Skeletal muscle tissue (tissue), 4 donors: Measurements from ENCODE around the gene TRUB2. TPM values are rescaled to one million over a fixed set of nuclear protein-coding genes. Genes with fewer than 3 reads are reported as not detected.

Experiments
- H3K27ac ChIP-seq: one replicate; pipeline ENCODE4 v1.7.0; 2013; ENCODE audit warnings: mild to moderate bottlenecking, low read depth, low read length, inconsistent platforms
- H3K27me3 ChIP-seq, 3 donors: one replicate each; pipeline ENCODE4 v1.7.0; 2013; ENCODE audit warnings: low read length in 3 of 3; ENCODE audit not compliant: control insufficient read depth in 3 of 3, insufficient read depth in 3 of 3
- H3K36me3 ChIP-seq, 3 donors: one replicate each; pipeline ENCODE4 v1.7.0; 2013; ENCODE audit warnings: low read length in 3 of 3; ENCODE audit not compliant: control insufficient read depth in 3 of 3, insufficient read depth in 3 of 3
- H3K4me1 ChIP-seq, 3 donors: one replicate each; pipeline ENCODE4 v1.7.0; 2013; ENCODE audit warnings: low read length in 3 of 3, mild to moderate bottlenecking in 3 of 3; ENCODE audit not compliant: control insufficient read depth in 3 of 3, insufficient read depth in 3 of 3
- H3K4me3 ChIP-seq, 3 donors: one replicate each; pipeline ENCODE4 v1.7.0; 2013; ENCODE audit warnings: low read length in 3 of 3
- H3K9ac ChIP-seq, 3 donors: one replicate each; pipeline ENCODE4 v1.7.0; 2013; ENCODE audit warnings: low read length in 3 of 3, mild to moderate bottlenecking in 3 of 3, moderate library complexity in 2 of 3, low read depth in 1 of 3
- H3K9me3 ChIP-seq, 3 donors: one replicate each; pipeline ENCODE4 v1.7.0; 2013; ENCODE audit warnings: low read length in 3 of 3; ENCODE audit not compliant: control insufficient read depth in 3 of 3
- total RNA-seq: library from RNA; depleted of rRNA; stranded (reverse); fragments of >200 nt; gene quantifications from one replicate; pipeline ENCODE4 v1.2.3, GENCODE V29; 2014
- donor health status: Osteomylitis.

Gene TRUB2
- total RNA-seq, result 11.0 TPM

- H3K9ac ChIP-seq, result peak within 1 kb of the TSS; percentile 67 to 99 (median 98)
- no peaks in the 10 kb centered on the region for H3K27me3 ChIP-seq
- H3K9me3 ChIP-seq, result no peaks in the 10 kb centered on the region
- peak within 1 kb of the TSS; percentile 74 for H3K27ac ChIP-seq
- peaks cover 18 to 29% (median 29%) of the 10 kb centered on the region in 3 donors for H3K36me3 ChIP-seq
- peaks cover 18 to 32% (median 23%) of the 10 kb centered on the region in 3 donors for H3K4me1 ChIP-seq
- peak within 1 kb of the TSS; percentile 81 to 100 (median 100) for H3K4me3 ChIP-seq
Measured at GRCh38 chr9:128322404-128323211, at the start of gene TRUB2, which contains the start of gene COQ4. TSS of gene TRUB2 (minus strand) at chr9:128322447. CDS start at chr9:128322408, 39 bp downstream. TSS of gene COQ4 (plus strand) at chr9:128322839. CDS start at chr9:128322859, 20 bp downstream.

GRCh38 chr9:128371630-128372117 lies 49.4 kb upstream of the TRUB2 start:
- Histone ChIP-seq H3K36me3 (peaks cover 7 to 9% (median 9%) of the 10 kb centered on the region in 3 donors), H3K9ac (peak overlapping the region; percentile 87 to 99 (median 95)), H3K4me3 (peak overlapping the region; percentile 100), H3K27ac (peak overlapping the region; percentile 92), H3K9me3 (no peaks in the 10 kb centered on the region), H3K27me3 (no peaks in the 10 kb centered on the region), H3K4me1 (peaks cover 13 to 23% (median 16%) of the 10 kb centered on the region in 3 donors)

- H3K4me1 ChIP-seq, result peaks cover 13 to 23% (median 16%) of the 10 kb centered on the region in 3 donors
- no peaks in the 10 kb centered on the region for H3K27me3 ChIP-seq
- H3K36me3 ChIP-seq, result peaks cover 7 to 9% (median 9%) of the 10 kb centered on the region in 3 donors
- H3K9ac ChIP-seq, result peak within 1 kb of the TSS; percentile 87 to 99 (median 97)
- peak within 1 kb of the TSS; percentile 100 for H3K4me3 ChIP-seq
- H3K27ac ChIP-seq, result peak within 1 kb of the TSS; percentile 92
- H3K9me3 ChIP-seq, result no peaks in the 10 kb centered on the region
Measured at GRCh38 chr9:128370752-128371629, 48.7 kb upstream of the TRUB2 start, which contains the start of gene URM1. TSS of gene URM1 (plus strand) at chr9:128371374. CDS start at chr9:128371381, 7 bp downstream.

- peak overlapping the region; percentile 87 to 98 (median 97) for H3K9ac ChIP-seq
- peaks cover 0 to 5% (median 3%) of the 10 kb centered on the region in 3 donors for H3K27me3 ChIP-seq
- peaks cover 16 to 26% (median 17%) of the 10 kb centered on the region in 3 donors for H3K4me1 ChIP-seq
- H3K9me3 ChIP-seq, result no peaks in the 10 kb centered on the region
- H3K36me3 ChIP-seq, result peaks cover 5 to 9% (median 9%) of the 10 kb centered on the region in 3 donors
- H3K4me3 ChIP-seq, result peak overlapping the region; percentile 91 to 100 (median 100)
- peak overlapping the region; percentile 92 for H3K27ac ChIP-seq
Measured at GRCh38 chr9:128370367-128370751, 48.1 kb upstream of the TRUB2 start.

GRCh38 chr9:128369024-128369706 lies 46.9 kb upstream of the TRUB2 start:
- Histone ChIP-seq H3K27ac (no peak overlapping the region), H3K9me3 (no peaks in the 10 kb centered on the region), H3K36me3 (peaks cover 2 to 9% (median 5%) of the 10 kb centered on the region in 3 donors), H3K9ac (no peak overlapping the region), H3K27me3 (peaks cover 0 to 8% (median 4%) of the 10 kb centered on the region in 3 donors), H3K4me3 (no peak overlapping the region), H3K4me1 (peaks cover 20 to 31% (median 25%) of the 10 kb centered on the region in 3 donors)

- H3K36me3 ChIP-seq, result no peaks in the 10 kb centered on the region
- no peak overlapping the region for H3K4me3 ChIP-seq
- peaks cover 0 to 8% (median 4%) of the 10 kb centered on the region in 3 donors for H3K27me3 ChIP-seq
- peaks cover 22 to 27% (median 23%) of the 10 kb centered on the region in 3 donors for H3K4me1 ChIP-seq
- H3K9me3 ChIP-seq, result no peaks in the 10 kb centered on the region
- H3K27ac ChIP-seq, result no peak overlapping the region
- peak overlapping the region in 1 of 3 donors; percentile 72 for H3K9ac ChIP-seq
Measured at GRCh38 chr9:128365525-128365924, 43.3 kb upstream of the TRUB2 start.

GRCh38 chr9:128362774-128363173 lies 40.5 kb upstream of the TRUB2 start:
- Histone ChIP-seq H3K4me3 (no peak overlapping the region), H3K36me3 (peaks cover 0 to 4% (median under 1%) of the 10 kb centered on the region in 3 donors), H3K27me3 (peaks cover 0 to 8% (median 4%) of the 10 kb centered on the region in 3 donors), H3K4me1 (peaks cover 18 to 22% (median 19%) of the 10 kb centered on the region in 3 donors), H3K27ac (no peak overlapping the region), H3K9ac (no peak overlapping the region), H3K9me3 (no peaks in the 10 kb centered on the region)

GRCh38 chr9:128361986-128362646 lies 39.9 kb upstream of the TRUB2 start:
- Histone ChIP-seq H3K27ac (peak overlapping the region; percentile 25), H3K9me3 (no peaks in the 10 kb centered on the region), H3K9ac (peak overlapping the region; percentile 63 to 81 (median 69)), H3K36me3 (peaks cover 2 to 7% (median 4%) of the 10 kb centered on the region in 3 donors), H3K4me1 (peaks cover 18 to 22% (median 19%) of the 10 kb centered on the region in 3 donors), H3K4me3 (peak overlapping the region; percentile 79 to 80 (median 79)), H3K27me3 (peaks cover 0 to 8% (median 4%) of the 10 kb centered on the region in 3 donors)
